OCI-LY3 (cell line): Measurements from ENCODE around the gene RTTN.

ENCODE experiments used
- H2AFZ ChIP-seq: fragments of 200-600, 300-600 bp; shearing (Covaris generic); 2 replicates; pipeline ENCODE4 v1.6.0; 2014; ENCODE audit warnings: antibody characterized with exemption, low read depth, low read length
- H3K27ac ChIP-seq: fragments of 200-600, 300-600 bp; sonication (generic); 2 replicates; pipeline ENCODE4 v1.5.1; 2014; ENCODE audit warnings: mild to moderate bottlenecking, low read length, moderate library complexity, mixed read lengths
- H3K27me3 ChIP-seq: fragments of 200-600, 300-600 bp; sonication (generic); 2 replicates; pipeline ENCODE4 v1.6.1; 2014; ENCODE audit warnings: low read depth, low read length, mixed read lengths
- H3K36me3 ChIP-seq: fragments of 200-600, 300-600 bp; sonication (generic); replicated peaks from 2 replicates; pipeline ENCODE3; 2014; ENCODE audit warnings: low read depth, low read length, mixed read lengths
- H3K4me1 ChIP-seq: fragments of 300-600, 200-600 bp; sonication (generic); 2 replicates; pipeline ENCODE4 v1.6.1; 2014; ENCODE audit warnings: low read length, mixed read lengths
- H3K4me2 ChIP-seq: fragments of 200-600, 300-600 bp; sonication (generic); 2 replicates; pipeline ENCODE4 v1.6.1; 2014; ENCODE audit warnings: low read length, mixed read lengths
- H3K4me3 ChIP-seq: fragments of 300-600, 200-600 bp; sonication (generic); 2 replicates; pipeline ENCODE4 v1.5.1; 2014; ENCODE audit warnings: antibody characterized with exemption, mild to moderate bottlenecking, low read length, moderate library complexity
- H3K79me2 ChIP-seq: fragments of 300-600, 200-600 bp; shearing (Covaris generic); 2 replicates; pipeline ENCODE4 v1.6.1; 2014; ENCODE audit warnings: mild to moderate bottlenecking, low read length, mixed read lengths
- H3K9ac ChIP-seq: fragments of 300-600, 200-600 bp; shearing (Covaris generic); 2 replicates; pipeline ENCODE4 v1.6.0; 2014; ENCODE audit warnings: mild to moderate bottlenecking, low read length, moderate library complexity
- H3K9me3 ChIP-seq: fragments of 200-600, 300-600 bp; shearing (Covaris generic); 2 replicates; pipeline ENCODE4 v1.6.1; 2014; ENCODE audit warnings: low read length, mixed read lengths; ENCODE audit not compliant: insufficient read depth
- H4K20me1 ChIP-seq: fragments of 200-600, 300-600 bp; sonication (generic); 2 replicates; pipeline ENCODE4 v1.6.1; 2016; ENCODE audit warnings: low read length, mixed read lengths; ENCODE audit not compliant: insufficient read depth
- EZH2phosphoT487 ChIP-seq: fragments of 200-600 bp; shearing (Covaris generic); IDR thresholded peaks from 2 replicates; pipeline ENCODE4 v1.6.1; 2018; ENCODE audit warnings: antibody characterized with exemption, mixed run types, low read depth
- TF ChIP-seq, protein P1 (sequence below): fragments of 200-600, 300-600 bp; sonication (generic); IDR thresholded peaks from 2 replicates; pipeline ENCODE4 v1.5.1; 2014; ENCODE audit warnings: antibody characterized with exemption, low read length, low read depth

The RTTN gene

DNA sequence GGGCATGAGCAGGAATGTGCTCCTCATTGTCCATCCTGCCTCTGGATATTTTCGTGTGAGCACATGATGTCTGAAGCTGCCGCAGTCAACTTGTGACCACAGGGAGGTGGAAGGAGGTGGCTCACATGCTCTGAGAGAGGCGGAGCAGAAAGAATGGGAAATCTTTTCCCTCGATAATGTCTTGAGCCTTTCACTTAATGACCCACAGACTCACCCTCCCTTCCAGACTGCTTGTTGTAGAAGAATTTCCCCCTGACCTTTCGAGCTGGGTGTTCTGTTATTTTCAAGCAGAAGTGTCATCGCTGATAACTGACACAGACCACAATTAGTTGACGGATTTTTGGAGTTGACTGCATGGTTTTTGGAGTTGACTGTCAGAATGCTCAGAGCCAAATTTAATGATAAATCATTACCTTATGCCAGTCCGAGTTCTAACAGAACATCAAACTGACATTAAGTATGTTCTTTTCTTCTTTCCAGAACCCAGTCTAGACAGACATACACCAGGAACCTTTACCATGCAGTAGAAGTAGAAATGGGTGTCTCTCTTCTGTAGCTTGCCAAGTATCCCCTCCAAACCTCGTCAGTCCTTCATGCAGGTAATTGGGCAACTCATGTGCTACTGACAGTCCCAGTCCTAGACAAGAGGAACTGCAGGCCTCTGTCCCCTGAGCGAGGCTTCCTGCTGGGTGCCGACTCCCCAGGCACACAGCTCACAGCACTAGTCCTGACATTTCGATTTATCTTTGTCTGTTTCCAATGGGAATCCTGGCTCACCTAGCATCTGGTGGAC is 29.4 kb upstream of the RTTN start:
- Histone ChIP-seq H3K4me2 (no peak overlapping the region), H3K9me3 (no peaks in the 10 kb centered on the region), H3K79me2 (no peaks in the 10 kb centered on the region), H4K20me1 (no peaks in the 10 kb centered on the region), H3K36me3 (no peaks in the 10 kb centered on the region), H3K27ac (no peak overlapping the region), H2AFZ (no peak overlapping the region), H3K27me3 (no peaks in the 10 kb centered on the region), H3K4me3 (no peak overlapping the region), H3K9ac (no peak overlapping the region), H3K4me1 (no peaks in the 10 kb centered on the region)
- TF ChIP-seq EZH2phosphoT487 = no peak
- TF ChIP-seq, protein P1, sequence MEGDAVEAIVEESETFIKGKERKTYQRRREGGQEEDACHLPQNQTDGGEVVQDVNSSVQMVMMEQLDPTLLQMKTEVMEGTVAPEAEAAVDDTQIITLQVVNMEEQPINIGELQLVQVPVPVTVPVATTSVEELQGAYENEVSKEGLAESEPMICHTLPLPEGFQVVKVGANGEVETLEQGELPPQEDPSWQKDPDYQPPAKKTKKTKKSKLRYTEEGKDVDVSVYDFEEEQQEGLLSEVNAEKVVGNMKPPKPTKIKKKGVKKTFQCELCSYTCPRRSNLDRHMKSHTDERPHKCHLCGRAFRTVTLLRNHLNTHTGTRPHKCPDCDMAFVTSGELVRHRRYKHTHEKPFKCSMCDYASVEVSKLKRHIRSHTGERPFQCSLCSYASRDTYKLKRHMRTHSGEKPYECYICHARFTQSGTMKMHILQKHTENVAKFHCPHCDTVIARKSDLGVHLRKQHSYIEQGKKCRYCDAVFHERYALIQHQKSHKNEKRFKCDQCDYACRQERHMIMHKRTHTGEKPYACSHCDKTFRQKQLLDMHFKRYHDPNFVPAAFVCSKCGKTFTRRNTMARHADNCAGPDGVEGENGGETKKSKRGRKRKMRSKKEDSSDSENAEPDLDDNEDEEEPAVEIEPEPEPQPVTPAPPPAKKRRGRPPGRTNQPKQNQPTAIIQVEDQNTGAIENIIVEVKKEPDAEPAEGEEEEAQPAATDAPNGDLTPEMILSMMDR = no peak

DNA sequence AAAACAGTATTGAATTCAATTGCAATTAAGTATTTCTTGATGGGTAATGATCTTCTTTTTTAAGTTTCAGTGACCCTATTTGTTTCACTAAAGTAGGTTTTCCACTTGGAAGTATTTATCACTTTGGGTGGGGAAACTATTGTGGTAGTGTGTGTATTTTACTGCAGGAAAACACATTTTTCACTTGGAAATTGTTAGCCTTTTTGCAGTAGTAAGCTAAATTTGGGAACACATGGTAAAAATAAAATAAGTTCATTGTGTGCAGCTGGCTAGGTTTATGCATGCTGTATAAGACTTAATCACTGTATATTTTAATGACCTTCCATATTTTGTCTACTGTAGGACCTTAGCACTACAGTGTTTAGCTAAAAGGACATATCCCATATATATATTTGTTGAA is 28.5 kb upstream of the RTTN start:
- Histone ChIP-seq H3K36me3 (no peaks in the 10 kb centered on the region), H3K9me3 (no peaks in the 10 kb centered on the region), H3K79me2 (no peaks in the 10 kb centered on the region), H3K27me3 (no peaks in the 10 kb centered on the region), H3K4me1 (no peaks in the 10 kb centered on the region), H2AFZ (no peak overlapping the region), H3K4me3 (no peak overlapping the region), H4K20me1 (no peaks in the 10 kb centered on the region), H3K4me2 (no peak overlapping the region), H3K27ac (no peak overlapping the region), H3K9ac (no peak overlapping the region)
- no peak for TF ChIP-seq EZH2phosphoT487
- TF ChIP-seq, protein P1 = no peak

DNA sequence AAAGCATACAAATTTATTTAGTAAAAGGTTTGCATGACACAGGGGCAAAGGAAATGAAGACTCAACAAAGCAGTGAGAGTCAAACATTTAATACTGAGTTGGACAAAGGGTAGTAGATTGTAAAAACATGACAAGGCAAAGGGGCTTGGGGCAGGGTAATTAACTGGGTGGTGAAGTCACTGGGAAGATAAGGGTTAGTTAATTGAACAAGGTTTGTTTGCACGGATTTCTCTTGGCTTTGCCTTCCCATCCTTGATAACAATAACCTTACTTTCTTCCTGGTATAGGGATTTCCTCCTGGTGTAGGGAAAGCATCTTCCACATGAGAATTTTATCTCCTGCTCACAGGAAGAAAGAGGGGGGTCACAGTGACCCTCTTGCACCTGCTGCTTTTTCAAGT is 26.8 kb upstream of the RTTN start:
- H3K36me3 ChIP-seq = no peaks in the 10 kb centered on the region
- H3K9ac ChIP-seq = no peak overlapping the region
- no peak overlapping the region for H2AFZ ChIP-seq
- no peaks in the 10 kb centered on the region for H4K20me1 ChIP-seq
- H3K4me1 ChIP-seq = peaks cover 6% of the 10 kb centered on the region; the same call in 1 of the 2 replicates
- no peak overlapping the region for H3K4me3 ChIP-seq
- H3K79me2 ChIP-seq = no peaks in the 10 kb centered on the region
- no peak overlapping the region for H3K27ac ChIP-seq
- no peak; the same call in 1 of the 2 replicates for TF ChIP-seq EZH2phosphoT487
- TF ChIP-seq, protein P1 = no peak
- H3K4me2 ChIP-seq = no peak overlapping the region
- no peaks in the 10 kb centered on the region for H3K27me3 ChIP-seq
- H3K9me3 ChIP-seq = peaks cover 12% of the 10 kb centered on the region; the same call in 1 of the 2 replicates

DNA sequence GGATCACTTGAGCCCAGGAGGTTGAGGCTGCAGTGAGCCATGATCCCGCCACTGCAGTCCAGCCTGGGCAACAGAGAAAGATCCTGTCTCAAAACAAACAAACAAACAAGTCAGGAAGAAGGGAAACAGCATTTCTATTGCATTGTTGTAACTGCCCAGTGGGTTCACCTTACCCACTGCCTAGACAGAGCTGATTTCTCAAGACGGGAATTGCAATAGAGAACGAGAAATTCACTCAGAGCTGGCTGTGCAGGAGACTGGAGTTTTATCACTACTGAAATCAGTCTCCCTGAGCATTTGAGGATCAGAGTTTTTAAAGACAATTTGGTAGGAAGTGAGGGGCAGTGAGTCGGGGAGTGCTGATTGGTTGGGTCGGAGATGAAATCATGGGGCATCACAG is 24.2 kb upstream of the RTTN start:
- TF ChIP-seq EZH2phosphoT487 = no peak
- TF ChIP-seq, protein P1 = no peak
- Histone ChIP-seq H3K4me3 (no peak overlapping the region), H3K36me3 (no peaks in the 10 kb centered on the region), H2AFZ (no peak overlapping the region), H3K9me3 (peaks cover 20% of the 10 kb centered on the region; the same call in 1 of the 2 replicates), H3K9ac (no peak overlapping the region), H3K79me2 (no peaks in the 10 kb centered on the region), H3K4me2 (no peak overlapping the region), H3K27ac (no peak overlapping the region), H3K4me1 (peaks cover 6% of the 10 kb centered on the region; the same call in 1 of the 2 replicates), H3K27me3 (no peaks in the 10 kb centered on the region), H4K20me1 (no peaks in the 10 kb centered on the region)
